Measurements from ENCODE around the gene TRIP4.
"Not testable (repeated sequence)": the region's sequence is repeated elsewhere in the genome, so short reads cannot be mapped to it uniquely, and the experiment has no call there.

Gene TRIP4

DNA sequence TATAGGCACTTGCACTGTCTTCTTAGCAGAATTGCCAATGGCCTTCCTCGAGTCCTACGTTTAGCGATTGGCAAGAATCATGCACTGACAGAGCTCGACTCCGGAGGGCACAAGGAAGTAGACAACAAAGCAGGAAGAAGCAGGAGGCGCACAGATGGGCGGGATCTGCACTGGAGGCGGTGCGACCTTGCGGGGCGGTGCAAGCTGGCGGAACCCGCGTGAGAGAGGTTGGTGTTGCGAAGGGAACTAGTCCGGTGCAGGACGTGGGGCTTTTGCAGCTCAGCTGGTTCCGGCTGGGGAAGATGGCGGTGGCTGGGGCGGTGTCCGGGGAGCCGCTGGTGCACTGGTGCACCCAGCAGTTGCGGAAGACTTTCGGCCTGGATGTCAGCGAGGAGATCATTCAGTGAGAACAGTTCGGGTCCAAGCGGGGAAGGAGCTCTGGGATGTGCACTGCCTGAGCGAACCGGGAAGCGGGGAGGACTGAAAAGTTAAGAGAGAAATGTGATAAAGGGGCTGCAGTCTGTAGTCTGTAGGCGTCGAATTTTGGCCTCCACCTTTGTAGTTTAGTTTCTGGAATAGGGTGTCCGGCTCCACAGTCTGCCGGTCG is at the start of gene TRIP4:
TRIP4 (plus strand) TSS at position 275 of the 607 bp plus-strand sequence; CDS start at position 303, 28 bp downstream.
- peak; percentile 85 to 92 (median 92) for DNase-seq (ENCODE audit: low read depth in 3 of 3)

DNA sequence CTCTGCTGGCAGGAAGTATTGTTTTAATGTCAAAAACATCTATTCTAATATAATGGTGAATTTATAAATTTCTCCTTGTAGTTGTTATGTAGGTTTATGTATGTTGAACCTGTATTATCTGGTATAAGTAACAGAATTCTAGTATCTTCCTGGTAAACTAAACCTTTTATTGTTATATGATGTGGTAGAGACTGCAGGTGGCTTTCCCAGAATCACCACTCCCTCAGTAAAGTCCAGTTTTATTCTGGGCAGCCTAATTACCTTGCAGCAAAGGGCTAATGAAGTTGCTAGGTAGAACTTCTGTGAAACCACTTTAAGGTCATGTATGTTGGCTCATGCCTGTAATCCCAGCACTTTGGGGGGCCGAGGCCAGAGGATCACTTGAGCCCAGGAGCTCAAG is 47.3 kb upstream of the TRIP4 start:
- DNase-seq (ENCODE audit: low read depth in 3 of 3) = no peak

DNA sequence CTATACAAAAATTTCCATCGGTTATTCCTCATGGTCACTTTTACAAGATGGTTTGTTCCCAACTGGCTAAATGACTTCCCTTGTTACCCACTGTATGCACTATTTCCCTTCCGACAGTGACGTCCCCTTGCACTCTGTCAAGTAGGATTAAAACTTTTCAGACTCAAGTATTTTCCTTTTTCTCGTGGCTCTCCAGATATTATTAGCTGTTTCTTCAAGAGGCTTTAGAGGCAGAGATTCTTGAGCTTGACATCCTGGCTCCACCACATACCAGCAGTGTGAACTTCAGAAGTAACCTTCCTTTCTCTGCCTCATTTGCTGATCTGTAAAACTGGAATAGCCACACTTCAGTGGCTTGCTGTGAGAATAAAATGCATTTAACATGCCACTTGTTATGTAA is 45.7 kb upstream of the TRIP4 start:
- no peak for DNase-seq (ENCODE audit: low read depth in 3 of 3)

DNA sequence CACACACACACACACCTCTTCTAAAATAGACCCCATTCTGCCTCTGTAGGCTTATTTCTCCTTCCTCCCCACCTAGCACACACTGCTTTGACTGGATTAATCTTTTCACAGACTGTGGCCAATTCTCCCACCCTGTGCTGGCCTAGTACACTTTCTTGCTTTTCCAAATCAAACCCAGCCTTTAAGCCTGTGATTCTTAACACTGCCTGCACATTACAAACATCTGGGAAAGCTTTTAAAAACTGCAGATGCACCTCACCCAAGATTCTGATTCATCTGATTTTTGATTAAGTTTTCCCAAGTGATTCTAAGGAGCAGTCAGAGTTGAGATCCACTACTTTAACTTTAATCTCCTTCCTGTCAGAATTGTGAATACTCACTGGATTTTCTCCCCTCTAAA is 44.4 kb upstream of the TRIP4 start:
- no peak for DNase-seq (ENCODE audit: low read depth in 3 of 3)

DNA sequence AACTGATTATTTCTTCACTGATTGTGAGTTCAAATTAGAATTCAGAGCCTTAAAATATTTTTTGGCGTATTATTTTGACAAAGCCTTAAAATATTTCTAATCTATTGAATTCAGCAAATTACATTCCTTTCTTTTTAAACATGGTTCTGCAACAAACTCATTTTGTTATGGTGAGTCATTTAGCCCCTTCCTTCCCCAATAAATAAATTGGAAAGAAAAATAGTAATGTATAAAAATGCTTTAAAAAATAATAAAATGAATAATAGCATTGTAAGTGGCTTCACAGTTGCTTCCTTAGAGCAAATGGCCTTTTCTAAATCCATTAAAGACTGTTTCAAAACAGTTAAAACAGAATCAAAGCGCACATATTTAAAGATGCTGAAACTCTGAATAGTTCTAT is 43.8 kb upstream of the TRIP4 start:
- DNase-seq (ENCODE audit: low read depth in 3 of 3) = no peak

DNA sequence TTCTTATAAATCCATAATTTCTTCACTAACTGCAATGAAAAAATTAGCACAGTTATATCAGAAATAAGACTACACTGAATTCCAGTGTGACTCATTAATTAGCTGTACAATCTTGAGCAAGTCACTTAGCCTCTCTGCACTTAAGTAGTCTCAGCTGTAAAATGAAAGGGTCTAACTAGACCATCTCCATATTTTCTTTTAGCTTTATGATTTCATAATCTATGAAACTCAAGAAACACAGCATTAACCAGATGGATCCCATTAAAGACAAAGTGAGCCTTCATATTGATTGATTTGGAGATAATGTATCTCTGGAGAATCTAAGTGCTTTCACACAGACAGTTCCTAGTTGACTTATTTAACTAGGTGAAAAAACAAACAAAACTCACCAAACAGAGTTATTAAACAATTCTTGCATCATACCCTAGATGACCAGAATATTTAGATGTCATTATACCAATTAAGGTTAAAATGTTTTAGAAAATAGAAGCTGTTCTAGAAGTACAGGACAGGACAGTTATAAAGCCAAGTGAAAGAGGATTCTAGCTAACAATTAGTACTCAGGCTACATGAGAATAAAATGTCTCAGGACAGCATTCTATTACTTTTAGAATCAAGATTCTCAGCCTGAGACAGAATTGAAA is 42.9 kb upstream of the TRIP4 start:
- no peak for DNase-seq (ENCODE audit: low read depth in 3 of 3)

DNA sequence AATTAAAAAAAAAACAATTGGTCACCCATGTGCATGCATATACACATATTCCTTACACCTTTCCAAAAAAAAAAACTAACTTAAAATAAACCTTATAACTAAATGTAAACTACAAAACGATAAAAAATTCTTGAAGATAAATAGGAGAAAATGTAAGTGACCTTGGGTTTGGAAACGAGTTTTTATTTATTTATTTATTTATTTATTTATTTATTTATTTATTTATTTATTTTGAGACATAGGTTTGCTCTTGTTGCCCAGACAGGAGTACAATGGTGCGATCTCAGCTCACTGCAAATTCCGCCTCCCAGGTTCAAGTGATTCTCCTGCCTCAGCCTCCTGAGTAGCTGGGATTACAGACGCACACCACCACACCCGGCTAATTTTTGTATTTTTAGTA is 41.4 kb upstream of the TRIP4 start:
- not testable (repeated sequence) for DNase-seq (ENCODE audit: low read depth in 3 of 3)

DNA sequence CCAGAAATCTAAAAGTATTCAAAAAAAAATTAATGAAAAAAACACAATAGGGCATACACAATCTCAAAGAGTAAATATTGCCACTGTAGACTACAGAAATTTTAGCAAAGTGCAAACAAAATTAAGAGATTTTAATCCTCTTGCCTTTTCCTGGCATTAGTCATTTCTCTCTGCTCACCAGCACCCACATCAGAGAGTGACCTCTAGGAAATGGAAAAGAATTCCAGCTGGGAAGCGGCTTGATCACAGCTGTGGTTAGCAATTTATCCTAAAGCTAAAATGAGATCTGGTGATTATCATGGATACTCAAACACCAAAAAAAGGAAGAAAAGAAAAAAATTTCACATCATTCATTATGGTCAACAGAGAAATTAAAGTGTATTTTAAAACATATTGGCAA is 39.2 kb upstream of the TRIP4 start:
- no peak for DNase-seq (ENCODE audit: low read depth in 3 of 3)

DNA sequence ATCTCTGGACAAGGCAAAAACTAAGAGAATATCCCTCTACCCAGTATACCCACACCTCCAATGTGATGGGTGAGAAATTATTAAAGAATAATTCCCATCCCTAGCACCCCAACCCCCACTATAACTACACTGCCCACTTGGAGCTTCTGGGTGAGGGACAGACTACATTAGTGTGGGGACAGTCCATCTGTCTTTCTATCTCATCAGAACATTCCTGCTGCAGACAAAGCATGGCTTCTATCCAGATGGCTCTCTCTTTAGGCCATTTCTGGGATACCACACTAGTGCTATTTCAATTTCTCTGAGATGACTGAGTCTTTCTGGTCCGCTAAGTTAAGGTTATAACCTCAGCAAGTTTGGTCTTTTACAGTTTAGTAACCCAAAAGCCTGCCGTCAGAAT is 38.3 kb upstream of the TRIP4 start:
- no peak for DNase-seq (ENCODE audit: low read depth in 3 of 3)

DNA sequence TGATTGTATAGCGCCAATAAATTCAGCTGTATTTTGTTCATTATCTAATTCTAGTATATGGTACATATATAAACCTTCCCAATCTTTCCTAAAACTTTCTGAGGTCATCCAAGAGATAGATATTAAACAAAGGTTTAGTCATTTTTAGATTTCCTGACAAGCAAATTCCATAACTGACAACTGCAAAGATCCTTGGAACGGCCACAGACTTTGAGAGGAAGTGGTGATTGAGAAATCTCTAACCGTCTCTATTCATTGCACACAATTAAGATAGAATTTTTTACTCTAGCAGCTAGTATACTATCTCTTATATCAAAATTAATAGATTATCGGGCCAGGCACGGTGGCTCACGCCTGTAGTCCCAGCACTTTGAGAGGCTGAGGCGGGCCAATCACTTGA is 36.4 kb upstream of the TRIP4 start:
- no peak for DNase-seq (ENCODE audit: low read depth in 3 of 3)

DNA sequence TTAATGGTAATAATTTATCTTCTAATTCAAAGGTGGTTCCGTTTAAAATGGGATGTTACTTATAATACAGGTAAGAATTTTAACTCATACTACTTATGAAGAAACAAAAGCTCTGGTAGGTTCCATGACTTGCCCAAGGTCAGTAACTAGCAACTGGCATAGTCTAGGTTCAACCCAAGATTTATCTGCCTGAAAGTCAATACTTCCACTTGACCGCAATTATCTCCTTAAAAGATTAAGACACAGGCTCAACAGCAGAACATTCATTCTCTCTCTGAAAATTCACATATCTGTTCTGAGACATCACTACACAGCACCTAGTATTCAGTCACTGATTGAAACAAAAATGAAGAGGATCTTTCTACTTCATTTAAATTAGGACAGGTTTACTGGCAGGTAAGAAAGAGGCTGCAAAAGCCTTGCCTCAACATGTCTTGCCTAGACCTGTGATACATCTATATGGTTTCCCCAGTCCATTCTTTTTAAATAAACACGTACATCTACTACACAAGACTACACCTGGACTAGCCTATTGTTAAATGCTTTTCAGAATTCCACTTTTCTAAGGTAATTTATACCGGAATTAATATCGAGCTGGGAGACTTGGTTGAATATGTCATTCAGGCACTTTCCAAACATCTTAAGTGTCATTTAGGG is 32.8 kb upstream of the TRIP4 start:
- no peak for DNase-seq (ENCODE audit: low read depth in 3 of 3)

DNA sequence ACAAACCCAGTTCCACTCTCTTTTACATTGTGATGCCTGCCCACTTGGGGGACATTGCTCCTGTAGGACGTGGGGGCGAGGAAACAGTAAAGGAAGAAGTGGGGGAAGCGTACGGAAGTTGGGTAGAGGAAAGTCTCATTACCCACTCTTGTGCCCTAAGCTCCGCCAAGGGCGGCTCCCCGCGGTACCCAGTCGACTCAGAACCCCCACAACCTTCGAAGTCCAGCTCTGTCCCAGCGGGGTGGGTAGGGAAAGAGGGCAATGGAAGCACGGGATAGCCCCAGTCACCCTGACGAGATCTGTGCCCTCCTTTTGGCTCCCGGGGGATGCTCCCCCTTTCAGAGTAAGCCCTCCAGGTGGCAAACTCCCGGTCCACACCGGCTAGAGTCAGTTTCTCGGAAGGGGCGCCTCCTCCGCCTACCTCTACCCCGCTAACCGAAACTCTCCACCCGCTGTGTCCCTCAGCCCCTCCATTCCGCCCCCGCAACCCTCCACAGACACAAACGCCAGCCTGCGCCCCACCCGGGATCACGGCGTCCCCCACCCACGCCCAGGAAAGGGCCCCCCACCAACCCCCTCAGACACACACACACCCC is 32.2 kb upstream of the TRIP4 start:
- peak in 1 of 3 experiments; percentile 46 for DNase-seq (ENCODE audit: low read depth in 3 of 3)

DNA sequence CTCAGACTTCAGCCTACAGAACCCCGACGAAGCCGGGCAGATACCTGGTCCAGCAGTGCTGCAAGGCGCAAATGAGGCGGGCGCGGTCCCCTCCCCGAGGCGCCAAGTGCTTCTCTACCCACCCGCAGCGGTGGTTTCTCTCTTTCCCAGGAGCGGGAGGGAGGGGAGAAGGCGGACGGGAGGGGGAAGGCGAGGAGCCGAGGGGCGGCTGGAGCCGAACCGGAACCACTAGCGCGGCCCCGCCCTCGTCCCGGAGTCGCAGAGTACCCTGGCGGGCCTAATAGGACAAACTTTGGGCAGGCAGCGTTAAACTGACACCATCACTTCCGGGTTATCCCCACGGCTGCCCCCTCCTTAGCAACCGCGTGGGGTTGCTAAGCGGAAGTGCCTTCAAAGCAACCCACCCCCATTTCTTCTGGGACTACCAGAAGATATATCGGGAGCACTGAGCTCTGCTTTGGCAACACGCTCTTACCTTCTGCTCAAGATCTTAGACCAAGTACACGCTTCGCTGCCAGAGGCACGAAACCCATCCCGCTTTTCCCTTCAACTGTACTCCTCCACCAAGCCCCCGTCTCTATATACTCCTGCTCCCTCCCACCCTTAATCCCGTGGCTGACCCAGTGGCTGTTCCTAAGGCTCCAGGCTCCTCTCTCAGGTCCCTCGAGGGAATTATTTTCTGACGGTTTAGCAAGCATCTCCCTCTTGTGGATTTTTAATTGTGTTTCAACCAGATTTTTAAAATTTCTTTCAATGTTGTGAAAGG is 31.5 kb upstream of the TRIP4 start, which contains the start of gene CSNK1G1:
CSNK1G1 (minus strand) TSS at position 230 of the 766 bp plus-strand sequence. CDS start 55,674 bp downstream, outside the sequence.
- peak; percentile 83 to 90 (median 87) for DNase-seq (ENCODE audit: low read depth in 3 of 3)

DNA sequence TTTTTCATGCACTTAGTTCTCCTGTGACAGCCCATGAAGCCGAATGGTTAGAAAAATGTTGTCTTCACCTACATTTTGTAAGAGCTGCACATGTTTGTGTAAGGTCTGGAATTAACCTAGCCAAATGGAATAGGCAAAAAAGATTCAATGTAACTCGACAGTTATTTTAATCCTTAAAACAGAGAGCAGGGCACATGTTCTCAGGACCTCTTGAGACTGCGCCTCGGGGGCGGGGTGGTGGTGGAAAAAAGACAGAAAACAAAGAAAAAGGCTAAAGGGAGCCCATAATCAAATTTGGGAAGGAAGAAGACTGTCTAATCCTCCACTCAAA is 31.0 kb upstream of the TRIP4 start:
- no peak for DNase-seq (ENCODE audit: low read depth in 3 of 3)

DNA sequence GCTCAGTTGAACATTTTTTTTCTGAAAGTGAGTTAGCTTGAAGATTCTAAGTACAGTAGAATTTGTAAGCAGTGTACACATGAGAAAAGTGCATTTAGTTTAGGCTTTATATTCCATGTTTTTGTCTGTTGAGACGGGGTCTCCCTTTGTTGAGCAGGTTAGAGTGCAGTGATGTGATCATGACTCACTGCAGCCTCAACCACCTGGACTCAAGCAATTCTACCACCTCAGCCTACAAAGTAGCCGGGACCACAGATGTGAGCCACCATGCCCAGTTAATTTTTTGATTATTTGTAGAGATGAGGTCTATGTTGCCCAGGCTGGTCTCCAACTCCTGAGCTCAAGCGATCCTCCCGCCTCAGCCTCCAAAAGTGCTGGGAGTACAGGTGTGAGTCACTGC is 26.4 kb upstream of the TRIP4 start:
- no peak for DNase-seq (ENCODE audit: low read depth in 3 of 3)

DNA sequence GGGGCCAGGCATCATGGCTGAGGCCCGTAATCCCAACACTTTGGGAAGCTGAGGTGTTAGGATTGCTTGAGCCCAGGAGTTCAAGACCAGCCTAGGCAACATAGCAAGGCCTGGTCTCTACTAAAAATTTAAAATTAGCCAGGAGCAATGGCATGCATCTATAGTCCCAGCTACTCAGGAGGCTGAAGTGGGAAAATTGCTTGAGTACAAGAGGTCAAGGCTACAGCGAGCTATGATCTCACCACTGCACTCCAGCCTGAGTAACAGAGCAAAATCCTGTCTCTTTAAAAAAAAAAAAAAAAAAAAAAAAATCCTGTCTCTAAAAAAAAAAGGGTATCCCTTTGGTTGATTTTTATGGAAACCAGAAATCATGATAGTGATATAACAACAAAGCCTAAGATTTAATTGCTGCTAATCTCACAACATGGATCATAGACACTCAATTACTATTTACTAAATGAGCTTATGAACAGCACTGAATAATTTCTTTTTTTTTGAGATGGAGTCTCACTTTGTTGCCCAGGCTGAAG is 18.5 kb upstream of the TRIP4 start:
- DNase-seq (ENCODE audit: low read depth in 3 of 3) = no peak

DNA sequence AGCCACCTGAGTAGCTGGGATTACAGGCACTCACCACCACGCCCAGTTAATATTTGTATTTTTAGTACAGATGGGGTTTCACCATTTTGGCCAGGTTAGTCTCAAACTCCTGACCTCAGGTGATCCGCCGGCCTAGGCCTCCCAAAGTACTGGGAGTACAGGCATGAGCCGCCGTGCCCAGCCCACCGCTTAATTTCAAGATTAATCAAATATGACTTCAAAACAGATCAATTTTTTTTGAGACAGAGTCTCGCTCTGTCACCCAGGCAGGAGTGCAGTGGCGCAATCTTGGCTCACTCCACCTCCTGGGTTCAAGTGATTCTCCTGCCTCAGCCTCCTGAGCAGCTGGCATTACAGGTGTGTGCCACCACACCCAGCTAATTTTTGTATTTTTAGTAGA is 16.3 kb upstream of the TRIP4 start:
- not testable (repeated sequence) for DNase-seq (ENCODE audit: low read depth in 3 of 3)

DNA sequence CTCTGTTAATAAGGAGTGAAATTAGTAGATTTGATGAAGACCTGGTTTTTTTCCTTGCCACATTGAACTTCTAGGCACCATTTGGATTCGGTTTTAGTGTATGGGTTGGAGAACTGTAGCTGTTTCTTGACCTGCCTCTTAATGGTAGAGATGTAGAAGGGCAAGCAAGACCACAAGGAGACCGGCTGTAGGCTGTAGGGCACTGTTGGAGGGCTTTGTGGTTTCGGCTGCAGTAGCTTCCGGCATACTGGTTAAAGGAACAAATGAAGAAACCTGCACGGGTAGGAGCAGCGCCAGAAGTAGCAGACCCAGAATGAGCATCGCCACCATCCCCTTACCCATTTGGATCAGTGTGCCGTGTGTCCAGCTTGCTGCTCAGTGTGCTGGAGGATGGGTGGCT is 14.3 kb upstream of the TRIP4 start:
- DNase-seq (ENCODE audit: low read depth in 3 of 3) = no peak

DNA sequence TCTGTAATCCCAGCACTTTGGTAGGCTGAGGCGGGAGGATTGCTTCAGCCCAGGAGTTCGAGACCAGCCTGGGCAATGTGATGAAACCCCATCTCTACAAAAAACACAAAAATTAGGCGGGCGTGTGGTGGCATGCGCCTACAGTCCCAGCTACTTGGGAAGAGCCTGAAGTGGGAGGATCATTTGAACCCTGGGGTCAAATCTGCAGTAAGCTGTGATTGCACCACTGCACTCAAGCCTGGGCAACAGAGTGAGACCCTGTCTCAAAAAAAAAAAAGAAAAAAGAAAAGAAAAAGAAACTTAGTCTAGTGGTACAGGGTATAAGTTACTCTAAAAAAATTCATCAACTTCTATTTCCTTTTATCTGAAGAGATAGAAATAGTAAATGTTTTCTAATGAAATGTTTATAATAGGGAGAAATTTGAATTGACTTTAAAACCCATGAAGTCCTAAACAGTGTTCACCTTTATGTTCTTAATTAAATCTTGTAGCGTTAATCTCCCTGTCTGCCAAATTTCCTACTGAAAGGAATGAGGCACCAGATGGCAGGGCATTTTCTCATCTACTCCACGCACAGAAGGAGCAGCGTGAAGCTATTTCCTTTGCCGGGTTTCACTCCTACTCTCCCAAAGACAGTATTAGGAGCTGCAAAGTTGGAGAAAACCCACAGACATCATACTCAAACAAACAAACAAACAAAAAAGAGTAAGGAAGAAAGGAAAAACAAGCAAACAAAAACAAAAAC is 8.2 kb upstream of the TRIP4 start:
- no peak for DNase-seq (ENCODE audit: low read depth in 3 of 3)

DNA sequence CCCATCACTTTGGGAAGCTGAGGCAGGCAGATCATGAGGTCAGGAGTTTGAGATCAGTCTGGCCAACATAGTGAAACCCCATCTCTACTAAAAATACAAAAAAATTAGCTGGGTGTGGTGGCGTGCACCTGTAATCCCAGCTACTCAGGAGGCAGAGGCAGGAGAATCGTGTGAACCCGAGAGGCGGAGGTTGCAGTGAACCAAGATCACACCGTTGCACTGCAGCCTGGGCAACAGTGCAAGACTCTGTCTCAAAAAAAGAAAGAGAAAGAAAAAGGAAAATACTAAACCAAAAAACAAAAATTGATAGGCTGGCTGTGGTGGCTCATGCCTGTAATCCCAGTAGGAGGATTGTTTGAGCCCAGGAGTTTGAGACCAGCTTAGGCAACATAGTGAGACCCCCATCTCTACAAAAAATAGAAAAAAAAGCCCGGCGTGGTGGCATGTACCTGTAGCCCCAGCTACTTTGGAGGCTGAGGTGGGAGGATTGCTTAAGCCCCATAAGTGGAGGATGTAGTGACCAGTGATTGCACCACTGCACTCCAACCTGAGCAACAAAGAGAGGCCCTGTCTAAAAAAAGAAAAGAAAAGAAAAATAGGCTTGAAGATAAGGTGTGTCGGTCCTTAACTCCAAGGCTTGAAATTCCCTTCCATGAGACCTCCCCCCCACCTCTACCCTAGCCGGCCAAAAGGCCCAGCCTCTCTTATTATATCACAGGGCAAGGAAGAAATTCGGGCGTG is 7.3 kb upstream of the TRIP4 start:
- not testable (repeated sequence) for DNase-seq (ENCODE audit: low read depth in 3 of 3)
